Measurements from ENCODE around the gene LRRTM2. TPM values are rescaled to one million over a fixed set of nuclear protein-coding genes. Genes with fewer than 3 reads are reported as not detected.

LRRTM2 gene
- total RNA-seq, 1 experiment from 2014 or later: not detected

DNA sequence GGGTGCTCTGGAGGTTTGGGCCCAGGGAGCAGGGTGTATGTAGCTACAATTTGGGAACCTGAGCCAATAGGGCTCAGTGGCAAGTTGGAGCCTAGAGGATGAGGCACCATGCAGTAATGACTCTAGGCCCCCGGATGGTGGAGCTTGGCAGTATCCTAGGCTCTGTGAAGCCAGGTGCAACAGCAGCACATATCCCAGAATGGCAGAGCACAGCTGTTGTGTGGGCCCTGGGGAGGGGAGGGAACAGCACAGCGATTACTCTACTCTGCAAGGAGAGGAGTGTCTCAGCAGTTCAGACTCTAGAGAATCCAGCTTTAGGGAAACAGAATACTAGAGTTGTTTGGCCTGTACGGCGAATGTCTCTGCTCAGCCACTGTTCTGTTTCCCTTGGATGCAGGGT is 56.1 kb downstream of the LRRTM2 start:
- in situ Hi-C loops (cut with HindIII; ENCODE audit: low pct_unique_long_range_greater_than_20kb, low sequenced_read_pairs): no loop called here

More for the DNA sequence above, 56.1 kb downstream of the LRRTM2 start:
- no peak for DNase-seq (ENCODE audit: low read depth)

Other genes with a start within 250 kb of the LRRTM2 start
- 233 and 268 TPM in 2 replicates for gene CTNNA1, start 121.9 kb downstream of the LRRTM2 start, total RNA-seq (2014; rRNA removed; shearing (Covaris generic); ENCODE audit: low replicate concordance)

All from Caki2 (cell line).